ENCODE measurements around the gene ITGB3. TPM values are rescaled to one million over a fixed set of nuclear protein-coding genes. Genes with fewer than 3 reads are reported as not detected.
A peak's percentile ranks its signal among the peaks of the same experiment; 100 is the strongest.

Gene ITGB3
- total RNA-seq, 1 donor from 2014 or later, result not detected

- Mint-ChIP-seq H3K27ac (ENCODE audit: unreplicated experiment) (no peak overlapping the region), H3K4me1 (ENCODE audit: low read depth, unreplicated experiment) (no peaks in the 10 kb centered on the region), H3K4me3 (ENCODE audit: unreplicated experiment) (no peak overlapping the region), H3K9me3 (ENCODE audit: unreplicated experiment) (no peaks in the 10 kb centered on the region), H3K36me3 (ENCODE audit: unreplicated experiment) (peaks cover 10% of the 10 kb centered on the region), H3K27me3 (ENCODE audit: unreplicated experiment) (peaks cover 2% of the 10 kb centered on the region)
- TF ChIP-seq CTCF (IDR thresholded peaks at IDR 0.05; ENCODE audit: partially characterized antibody, unreplicated experiment), result no peak
- no peak for DNase-seq
Measured at GRCh38 chr17:47305302-47305923, 51.8 kb downstream of the ITGB3 start.

- H3K4me3 Mint-ChIP-seq (ENCODE audit: unreplicated experiment), result no peak overlapping the region
- no peaks in the 10 kb centered on the region for H3K27me3 Mint-ChIP-seq (ENCODE audit: unreplicated experiment)
- no peak overlapping the region for H3K27ac Mint-ChIP-seq (ENCODE audit: unreplicated experiment)
- H3K4me1 Mint-ChIP-seq (ENCODE audit: low read depth, unreplicated experiment), result no peaks in the 10 kb centered on the region
- DNase-seq, result no peak
- no peak for TF ChIP-seq CTCF (IDR thresholded peaks at IDR 0.05; ENCODE audit: partially characterized antibody, unreplicated experiment)
- H3K9me3 Mint-ChIP-seq (ENCODE audit: unreplicated experiment), result peaks cover 2% of the 10 kb centered on the region
- H3K36me3 Mint-ChIP-seq (ENCODE audit: unreplicated experiment), result no peaks in the 10 kb centered on the region
Measured at GRCh38 chr17:47310186-47310733, 56.6 kb downstream of the ITGB3 start.

- H3K27me3 Mint-ChIP-seq (ENCODE audit: unreplicated experiment), result no peaks in the 10 kb centered on the region
- no peak for DNase-seq
- TF ChIP-seq CTCF (IDR thresholded peaks at IDR 0.05; ENCODE audit: partially characterized antibody, unreplicated experiment), result no peak
- H3K27ac Mint-ChIP-seq (ENCODE audit: unreplicated experiment), result no peak overlapping the region
- peaks cover 2% of the 10 kb centered on the region for H3K9me3 Mint-ChIP-seq (ENCODE audit: unreplicated experiment)
- no peak overlapping the region for H3K4me3 Mint-ChIP-seq (ENCODE audit: unreplicated experiment)
- H3K4me1 Mint-ChIP-seq (ENCODE audit: low read depth, unreplicated experiment), result peaks cover 4% of the 10 kb centered on the region
- no peaks in the 10 kb centered on the region for H3K36me3 Mint-ChIP-seq (ENCODE audit: unreplicated experiment)
Measured at GRCh38 chr17:47311420-47311819, 57.8 kb downstream of the ITGB3 start.

- no peaks in the 10 kb centered on the region for H3K36me3 Mint-ChIP-seq (ENCODE audit: unreplicated experiment)
- no peak overlapping the region for H3K27ac Mint-ChIP-seq (ENCODE audit: unreplicated experiment)
- TF ChIP-seq CTCF (IDR thresholded peaks at IDR 0.05; ENCODE audit: partially characterized antibody, unreplicated experiment), result peak; percentile 55
Measured at GRCh38 chr17:47315451-47316266, 62.0 kb downstream of the ITGB3 start.

GRCh38 chr17:47316311-47316710, 62.7 kb downstream of the ITGB3 start:
- no peak overlapping the region for H3K4me3 Mint-ChIP-seq (ENCODE audit: unreplicated experiment)

More at GRCh38 chr17:47315451-47316266, 62.0 kb downstream of the ITGB3 start:
- peaks cover 2% of the 10 kb centered on the region for H3K27me3 Mint-ChIP-seq (ENCODE audit: unreplicated experiment)
- peaks cover 3% of the 10 kb centered on the region for H3K9me3 Mint-ChIP-seq (ENCODE audit: unreplicated experiment)
- peak; percentile 32 for DNase-seq
- no peak overlapping the region for H3K4me3 Mint-ChIP-seq (ENCODE audit: unreplicated experiment)
- peaks cover 4% of the 10 kb centered on the region for H3K4me1 Mint-ChIP-seq (ENCODE audit: low read depth, unreplicated experiment)

More at GRCh38 chr17:47316311-47316710, 62.7 kb downstream of the ITGB3 start:
- DNase-seq, result no peak
- Mint-ChIP-seq H3K36me3 (ENCODE audit: unreplicated experiment) (peaks cover 4% of the 10 kb centered on the region), H3K27me3 (ENCODE audit: unreplicated experiment) (peaks cover 2% of the 10 kb centered on the region), H3K4me1 (ENCODE audit: low read depth, unreplicated experiment) (peaks cover 4% of the 10 kb centered on the region), H3K9me3 (ENCODE audit: unreplicated experiment) (peaks cover 8% of the 10 kb centered on the region), H3K27ac (ENCODE audit: unreplicated experiment) (no peak overlapping the region)
- TF ChIP-seq CTCF (IDR thresholded peaks at IDR 0.05; ENCODE audit: partially characterized antibody, unreplicated experiment), result no peak

All from glutamatergic neuron (in vitro differentiated cells).